ENCODE data around the gene ITPRIP. TPM values are rescaled to one million over a fixed set of nuclear protein-coding genes. Genes with fewer than 3 reads are reported as not detected.

Gene ITPRIP
- 10 to 100 TPM; 15.7 to 38.1 (median 29.2) TPM for total RNA-seq
- polyA plus RNA-seq = 10 to 100 TPM; 10.1 to 16.2 TPM
- long read RNA-seq, donor 1, full-length matches to known transcripts = 13 of 57 reads
- long read RNA-seq, donor 1, partial matches to known transcripts = 0 of 57 reads
- long read RNA-seq, donor 1, other reads (novel, unspliced or antisense) = 44 of 57 reads
- long read RNA-seq, donor 2, full-length matches to known transcripts = 1 of 1 reads
- long read RNA-seq, donor 2, partial matches to known transcripts = 0 of 1 reads
- long read RNA-seq, donor 2, other reads (novel, unspliced or antisense) = 0 of 1 reads
- long read RNA-seq, donor 3, full-length matches to known transcripts = 19 of 27 reads
- long read RNA-seq, donor 3, partial matches to known transcripts = 0 of 27 reads
- long read RNA-seq, donor 3, other reads (novel, unspliced or antisense) = 8 of 27 reads

GRCh38 chr10:104337985-104338735 is at the start of gene ITPRIP:
Gene ITPRIP, minus strand, starts transcription at chr10:104338465. Its CDS starts 22,414 bp downstream, at chr10:104316051.
- peak within 1 kb of the TSS; percentile 92 for H3K4me3 ChIP-seq
- intact Hi-C loops (cut with DNase I) = loop anchor here in 2 of 4 donors (5.0 to 10.0 kb wide), 2 partner anchors 36 to 433 kb away; no protein-coding TSS in a partner anchor
- TF ChIP-seq EP300 (IDR thresholded peaks at IDR 0.05) (no peak), POLR2A (IDR thresholded peaks at IDR 0.05) (peak; percentile 91)
- TF ChIP-seq, protein P1, sequence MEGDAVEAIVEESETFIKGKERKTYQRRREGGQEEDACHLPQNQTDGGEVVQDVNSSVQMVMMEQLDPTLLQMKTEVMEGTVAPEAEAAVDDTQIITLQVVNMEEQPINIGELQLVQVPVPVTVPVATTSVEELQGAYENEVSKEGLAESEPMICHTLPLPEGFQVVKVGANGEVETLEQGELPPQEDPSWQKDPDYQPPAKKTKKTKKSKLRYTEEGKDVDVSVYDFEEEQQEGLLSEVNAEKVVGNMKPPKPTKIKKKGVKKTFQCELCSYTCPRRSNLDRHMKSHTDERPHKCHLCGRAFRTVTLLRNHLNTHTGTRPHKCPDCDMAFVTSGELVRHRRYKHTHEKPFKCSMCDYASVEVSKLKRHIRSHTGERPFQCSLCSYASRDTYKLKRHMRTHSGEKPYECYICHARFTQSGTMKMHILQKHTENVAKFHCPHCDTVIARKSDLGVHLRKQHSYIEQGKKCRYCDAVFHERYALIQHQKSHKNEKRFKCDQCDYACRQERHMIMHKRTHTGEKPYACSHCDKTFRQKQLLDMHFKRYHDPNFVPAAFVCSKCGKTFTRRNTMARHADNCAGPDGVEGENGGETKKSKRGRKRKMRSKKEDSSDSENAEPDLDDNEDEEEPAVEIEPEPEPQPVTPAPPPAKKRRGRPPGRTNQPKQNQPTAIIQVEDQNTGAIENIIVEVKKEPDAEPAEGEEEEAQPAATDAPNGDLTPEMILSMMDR (IDR thresholded peaks at IDR 0.05) = peak in 2 of 3 donors; percentile 29 to 47
- no peaks in the 10 kb centered on the region for H3K27me3 ChIP-seq
- no peaks in the 10 kb centered on the region for H3K36me3 ChIP-seq
- peak within 1 kb of the TSS; percentile 89 to 97 for H3K27ac ChIP-seq
- WGBS, 3 donors = 0 to 1% (median 1%) methylated on average over 70 of the region's 70 CpGs
- DNase-seq = peak; percentile 77 to 83 (median 78)
- peaks cover 9% of the 10 kb centered on the region for H3K4me1 ChIP-seq (ENCODE audit: insufficient read depth)
- no peaks in the 10 kb centered on the region for H3K9me3 ChIP-seq

- TF ChIP-seq, protein P1 (IDR thresholded peaks at IDR 0.05) = no peak
- no peak for TF ChIP-seq EP300 (IDR thresholded peaks at IDR 0.05)
- TF ChIP-seq POLR2A (IDR thresholded peaks at IDR 0.05) = no peak
- Histone ChIP-seq H3K27me3 (no peaks in the 10 kb centered on the region), H3K4me1 (ENCODE audit: insufficient read depth) (no peaks in the 10 kb centered on the region), H3K9me3 (no peaks in the 10 kb centered on the region), H3K27ac (no peak overlapping the region), H3K4me3 (no peak overlapping the region), H3K36me3 (no peaks in the 10 kb centered on the region)
- intact Hi-C loops (cut with DNase I) = no loop called here
- WGBS, 3 donors = 59 to 69% (median 65%) methylated on average over 6 of the region's 6 CpGs
- DNase-seq = no peak
These were observed 49.0 kb upstream of the ITPRIP start for GRCh38 chr10:104387130-104387888.

DNA sequence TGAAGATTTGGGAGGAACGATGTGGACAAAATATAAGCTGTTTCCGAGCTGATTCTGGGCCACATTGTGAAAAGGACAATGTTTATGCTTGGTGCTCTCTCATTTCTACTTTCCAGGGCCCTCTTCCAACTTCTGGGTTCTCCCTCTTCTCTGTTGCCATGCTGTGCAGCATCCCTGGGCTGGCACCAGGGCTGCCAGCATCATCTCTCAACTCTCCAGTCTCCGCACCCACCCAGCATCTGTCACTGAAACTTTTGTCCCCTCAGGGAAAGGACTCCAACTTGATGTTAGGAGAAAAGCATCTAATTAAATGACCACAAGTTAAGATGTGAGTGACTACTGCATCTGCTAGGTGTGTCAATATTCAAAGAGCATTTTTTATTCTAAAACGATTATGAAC is 42.1 kb upstream of the ITPRIP start:
- no peaks in the 10 kb centered on the region for H3K9me3 ChIP-seq
- H3K27ac ChIP-seq = no peak overlapping the region
- H3K4me1 ChIP-seq (ENCODE audit: insufficient read depth) = peaks cover 1% of the 10 kb centered on the region
- intact Hi-C loops (cut with DNase I) = no loop called here
- TF ChIP-seq EP300 (IDR thresholded peaks at IDR 0.05) = no peak
- TF ChIP-seq, protein P1 (IDR thresholded peaks at IDR 0.05) = no peak
- TF ChIP-seq POLR2A (IDR thresholded peaks at IDR 0.05) = no peak
- H3K27me3 ChIP-seq = no peaks in the 10 kb centered on the region
- 52 to 56% (median 53%) methylated on average over 4 of the region's 4 CpGs for WGBS, 3 donors
- H3K36me3 ChIP-seq = no peaks in the 10 kb centered on the region
- no peak overlapping the region for H3K4me3 ChIP-seq
- DNase-seq = no peak

- Histone ChIP-seq H3K36me3 (no peaks in the 10 kb centered on the region), H3K27me3 (no peaks in the 10 kb centered on the region)
- WGBS, 3 donors = 73 to 83% (median 77%) methylated on average over 4 of the region's 4 CpGs
These were observed 38.6 kb upstream of the ITPRIP start for GRCh38 chr10:104376784-104377300.

More at GRCh38 chr10:104376784-104377300, 38.6 kb upstream of the ITPRIP start:
- no peak overlapping the region for H3K4me3 ChIP-seq
- intact Hi-C loops (cut with DNase I) = no loop called here
- TF ChIP-seq EP300 (IDR thresholded peaks at IDR 0.05) (no peak), POLR2A (IDR thresholded peaks at IDR 0.05) (no peak)
- TF ChIP-seq, protein P1 (IDR thresholded peaks at IDR 0.05) = no peak
- no peak overlapping the region for H3K27ac ChIP-seq
- peaks cover 1% of the 10 kb centered on the region for H3K4me1 ChIP-seq (ENCODE audit: insufficient read depth)
- no peak for DNase-seq
- no peaks in the 10 kb centered on the region for H3K9me3 ChIP-seq
